Melanocyte of skin (primary cell): Measurements from ENCODE around the gene MMP15. TPM values are rescaled to one million over a fixed set of nuclear protein-coding genes. Genes with fewer than 3 reads are reported as not detected.

Source experiments
- small RNA-seq, 2 donors: library from RNA; depleted of rRNA; stranded (forward); fragments of <200 nt; gene quantifications; one replicate each; pipeline ENCODE3, GENCODE V24; 2012
- total RNA-seq, 2 donors: library from RNA; depleted of rRNA; stranded (reverse); fragments of >200 nt; gene quantifications; 2 replicates each; pipeline ENCODE4 v1.2.3, GENCODE V29; 2012

Gene MMP15
- 10 to 100 TPM in 1 of 2 donors, 1 to 10 TPM in 1; 9.3 to 12.3 TPM for total RNA-seq

GRCh38 chr16:58025351-58026138, at the start of gene MMP15:
Gene MMP15 (plus strand): TSS chr16:58025754. CDS start chr16:58026351, 597 bp downstream.

GRCh38 chr16:57999971-58000705, 25.4 kb upstream of the MMP15 start, which contains the start of gene ZNF319:
Gene ZNF319 (minus strand): TSS chr16:58000672. CDS start chr16:57998265, 2,407 bp downstream.

GRCh38 chr16:58000706-58001676, 24.6 kb upstream of the MMP15 start, which contains the start of gene USB1:
Gene USB1 (plus strand): TSS chr16:58001407. CDS start chr16:58001484, 77 bp downstream.

Small RNA genes within 50 kb of the gene (small RNA-seq; reads per million reads assigned to genes)
- 0 reads per million in 2 donors for gene RF00019

Other genes starting within 250 kb of the MMP15 start
- 100 to 1,000 TPM in 1 of 2 donors, 10 to 100 TPM in 1; 91.2 to 100 TPM for gene KIFC3, start 223.3 kb upstream of the MMP15 start, total RNA-seq
- gene CNGB1, start 54.6 kb upstream of the MMP15 start, total RNA-seq, result not detected
- gene ZNF319, start 25.1 kb upstream of the MMP15 start, total RNA-seq, result 1 to 10 TPM; 6.9 to 7.3 TPM
- gene USB1, start 24.3 kb upstream of the MMP15 start, total RNA-seq, result 10 to 100 TPM; 24.4 to 50.3 TPM
- 10 to 100 TPM; 39.9 to 52.9 TPM for gene CFAP20, start 103.6 kb downstream of the MMP15 start, total RNA-seq
- 10 to 100 TPM; 17.6 to 28.6 TPM for gene CSNK2A2, start 172.4 kb downstream of the MMP15 start, total RNA-seq